HepG2 (cell line): ENCODE results near the gene KLF6. TPM values are rescaled to one million over a fixed set of nuclear protein-coding genes. Genes with fewer than 3 reads are reported as not detected.
A peak's percentile ranks its signal among the peaks of the same experiment; 100 is the strongest.

ENCODE experiments used
- DNMT1 ChIP-seq: sonication (generic); formaldehyde crosslinking; IDR thresholded peaks from 2 replicates; pipeline ENCODE4 v1.5.1; 2020; ENCODE audit warnings: mild to moderate bottlenecking, missing genetic modification reagents
- EED ChIP-seq: sonication (generic); formaldehyde crosslinking; IDR thresholded peaks from 2 replicates; pipeline ENCODE4 v1.5.0; 2020; ENCODE audit warnings: mild to moderate bottlenecking, missing genetic modification reagents
- ERF ChIP-seq: IDR thresholded peaks from 2 replicates; pipeline ENCODE4 v1.6.1; 2018; ENCODE audit warnings: missing biosample characterization, missing genetic modification reagents
- HES4 ChIP-seq: sonication (generic); formaldehyde crosslinking; IDR thresholded peaks from 2 replicates; pipeline ENCODE4 v1.9.0; 2021; ENCODE audit warnings: mild to moderate bottlenecking, missing genetic modification reagents, borderline replicate concordance
- MEIS1 ChIP-seq: sonication (generic); formaldehyde crosslinking; IDR thresholded peaks from 2 replicates; pipeline ENCODE4 v1.9.0; 2021; ENCODE audit warnings: mild to moderate bottlenecking, missing genetic modification reagents, moderate library complexity, borderline replicate concordance
- PHF21A ChIP-seq: sonication (generic); formaldehyde crosslinking; IDR thresholded peaks from 2 replicates; pipeline ENCODE4 v1.5.0; 2020; ENCODE audit warnings: mild to moderate bottlenecking, missing genetic modification reagents
- PHF8 ChIP-seq: sonication (generic); formaldehyde crosslinking; IDR thresholded peaks from 2 replicates; pipeline ENCODE4 v1.5.0; 2020; ENCODE audit warnings: missing genetic modification reagents
- REL ChIP-seq: sonication (generic); formaldehyde crosslinking; conservative IDR thresholded peaks from 2 replicates; pipeline ENCODE4 v1.8.0; 2022; ENCODE audit warnings: mild to moderate bottlenecking, missing genetic modification reagents, moderate library complexity
- RXRB ChIP-seq: IDR thresholded peaks from 2 replicates; pipeline ENCODE4 v1.6.1; 2016; ENCODE audit warnings: borderline replicate concordance, missing genetic modification reagents, missing compliant biosample characterization
- SP5 ChIP-seq: IDR thresholded peaks from 2 replicates; pipeline ENCODE4 v1.6.1; 2016; ENCODE audit warnings: low read depth, borderline replicate concordance
- SSRP1 ChIP-seq: IDR thresholded peaks from 2 replicates; pipeline ENCODE4 v1.6.1; 2016; ENCODE audit warnings: control low read depth
- THYN1 ChIP-seq: sonication (generic); formaldehyde crosslinking; IDR thresholded peaks from 2 replicates; pipeline ENCODE4 v1.8.1; 2023; ENCODE audit warnings: low read depth, mild to moderate bottlenecking, moderate library complexity, missing genetic modification reagents, borderline replicate concordance
- ZFP41 ChIP-seq: sonication (generic); formaldehyde crosslinking; IDR thresholded peaks from 2 replicates; pipeline ENCODE4 v1.4.0; 2020; ENCODE audit warnings: mild to moderate bottlenecking, missing genetic modification reagents, borderline replicate concordance
- ZIK1 ChIP-seq: sonication (generic); formaldehyde crosslinking; IDR thresholded peaks from 2 replicates; pipeline ENCODE4 v1.5.0; 2020; ENCODE audit warnings: mild to moderate bottlenecking, low read depth, missing genetic modification reagents, borderline replicate concordance
- ZNF33A ChIP-seq: sonication (generic); formaldehyde crosslinking; IDR thresholded peaks from 2 replicates; pipeline ENCODE4 v1.5.1; 2020; ENCODE audit warnings: missing genetic modification reagents, mild to moderate bottlenecking, moderate library complexity, borderline replicate concordance
- ZNF552 ChIP-seq: sonication (generic); formaldehyde crosslinking; IDR thresholded peaks from 2 replicates; pipeline ENCODE4 v1.9.0; 2022; ENCODE audit warnings: missing genetic modification reagents, mild to moderate bottlenecking, borderline replicate concordance
- ZNF558 ChIP-seq: sonication (generic); formaldehyde crosslinking; IDR thresholded peaks from 2 replicates; pipeline ENCODE4 v1.9.0; 2022; ENCODE audit warnings: mild to moderate bottlenecking, missing genetic modification reagents, borderline replicate concordance
- ZNF570 ChIP-seq: sonication (generic); formaldehyde crosslinking; IDR thresholded peaks from 2 replicates; pipeline ENCODE4 v1.4.0; 2020; ENCODE audit warnings: mild to moderate bottlenecking, missing genetic modification reagents, borderline replicate concordance
- ZNF792 ChIP-seq: IDR thresholded peaks from 2 replicates; pipeline ENCODE4 v1.6.1; 2016
- ZNF841 ChIP-seq: sonication (generic); formaldehyde crosslinking; IDR thresholded peaks from 2 replicates; pipeline ENCODE4 v1.8.1; 2023; ENCODE audit warnings: missing genetic modification reagents, borderline replicate concordance
- polyA plus RNA-seq, 8 experiments: library from polyadenylated mRNA; depleted of rRNA in 3 of 8; stranded (reverse) in 7 of 8; unstranded in 1 of 8; fragments of >200 nt; fragmentation: Illumina TruSeq in 4 of 8; extraction: Trizol in 4 of 8; gene quantifications; 2 replicates each; pipeline versions ENCODE4 v1.2.1 to v1.2.3, GENCODE V29; 2011 to 2016; ENCODE audit warnings: low read depth in 4 of 8, missing spikeins in 1 of 8, mixed read lengths in 1 of 8; ENCODE audit not compliant: insufficient read depth in 1 of 8
- total RNA-seq, 5 experiments: library from RNA; depleted of rRNA; stranded (reverse); fragments of >200 nt; fragmentation: Illumina TruSeq; extraction: Trizol; gene quantifications; 2 replicates each; pipeline ENCODE4 v1.2.3, GENCODE V29; 2016; ENCODE audit warnings: low read depth in 1 of 5
- TF ChIP-seq, protein P1 (sequence below): sonication (generic); formaldehyde crosslinking; IDR thresholded peaks from 2 replicates; pipeline ENCODE4 v1.4.0; 2020; ENCODE audit warnings: mild to moderate bottlenecking, missing genetic modification reagents
- TF ChIP-seq, protein P2 (sequence below), 2 experiments: fragments of 450-650 bp in 1 of 2; sonication (generic) in 1 of 2; formaldehyde crosslinking; IDR thresholded peaks; 2 replicates each; pipeline versions ENCODE4 v1.5.0 to v1.8.0; 2020 to 2022; ENCODE audit warnings: mild to moderate bottlenecking in 1 of 2, missing genetic modification reagents in 1 of 2
- TF ChIP-seq, protein P3 (sequence below): sonication (generic); formaldehyde crosslinking; IDR thresholded peaks from 2 replicates; pipeline ENCODE4 v1.4.0; 2020; ENCODE audit warnings: missing genetic modification reagents

The KLF6 gene
- total and polyA plus RNA-seq, 2 of the 13 experiments (the other 11 are each of a cell fraction or from before 2014, with no cell fraction given): 27.0 to 71.9 TPM

DNA sequence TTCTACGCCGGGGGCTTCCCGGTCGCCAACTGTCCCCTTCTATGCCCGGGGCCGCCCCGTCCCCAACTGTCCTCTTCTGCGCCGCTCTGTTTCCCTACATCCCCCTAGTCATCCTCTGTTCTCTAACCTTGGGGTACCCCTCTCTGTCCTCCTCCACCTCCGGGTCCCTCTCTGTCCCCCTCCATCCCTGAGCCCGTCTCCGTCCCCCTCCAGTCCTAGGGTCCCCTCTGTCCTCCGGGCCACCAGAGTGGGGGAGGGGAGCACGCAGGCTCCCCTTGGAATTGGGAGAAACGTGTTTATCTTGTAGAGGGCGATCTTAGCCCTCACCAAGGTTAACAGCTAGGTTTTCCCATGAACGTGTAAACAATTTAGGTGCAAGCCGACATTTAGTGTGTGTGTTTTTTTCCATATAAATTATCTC lies 852 bp upstream of the KLF6 start (continued):
- TF ChIP-seq, protein P1, sequence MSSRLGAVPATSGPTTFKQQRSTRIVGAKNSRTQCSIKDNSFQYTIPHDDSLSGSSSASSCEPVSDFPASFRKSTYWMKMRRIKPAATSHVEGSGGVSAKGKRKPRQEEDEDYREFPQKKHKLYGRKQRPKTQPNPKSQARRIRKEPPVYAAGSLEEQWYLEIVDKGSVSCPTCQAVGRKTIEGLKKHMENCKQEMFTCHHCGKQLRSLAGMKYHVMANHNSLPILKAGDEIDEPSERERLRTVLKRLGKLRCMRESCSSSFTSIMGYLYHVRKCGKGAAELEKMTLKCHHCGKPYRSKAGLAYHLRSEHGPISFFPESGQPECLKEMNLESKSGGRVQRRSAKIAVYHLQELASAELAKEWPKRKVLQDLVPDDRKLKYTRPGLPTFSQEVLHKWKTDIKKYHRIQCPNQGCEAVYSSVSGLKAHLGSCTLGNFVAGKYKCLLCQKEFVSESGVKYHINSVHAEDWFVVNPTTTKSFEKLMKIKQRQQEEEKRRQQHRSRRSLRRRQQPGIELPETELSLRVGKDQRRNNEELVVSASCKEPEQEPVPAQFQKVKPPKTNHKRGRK (CRISPR knock-in tag): no peak
- TF ChIP-seq PHF21A (no peak), ZNF558 (CRISPR knock-in tag) (no peak; the same call in 1 of the 2 replicates), SSRP1 (CRISPR knock-in tag) (peak; percentile 99), PHF8 (CRISPR knock-in tag) (peak; percentile 25; the same call in 1 of the 2 replicates), ERF (no peak), ZNF570 (CRISPR knock-in tag) (0 out of 2 replicates have a peak, but pooled peaks have one; percentile 3), ZNF792 (no peak), ZNF841 (CRISPR knock-in tag) (no peak), ZNF33A (CRISPR knock-in tag) (no peak), REL (CRISPR knock-in tag) (no peak), DNMT1 (CRISPR knock-in tag) (no peak), ZNF552 (CRISPR knock-in tag) (no peak), RXRB (peak; percentile 18; the same call in 1 of the 2 replicates), HES4 (CRISPR knock-in tag) (no peak), ZFP41 (CRISPR knock-in tag) (no peak), EED (CRISPR knock-in tag) (no peak), ZIK1 (CRISPR knock-in tag) (no peak), THYN1 (CRISPR knock-in tag) (no peak), SP5 (CRISPR knock-in tag) (0 out of 2 replicates have a peak, but pooled peaks have one; percentile 27), MEIS1 (CRISPR knock-in tag) (0 out of 2 replicates have a peak, but pooled peaks have one; percentile 9)
- TF ChIP-seq, protein P2, sequence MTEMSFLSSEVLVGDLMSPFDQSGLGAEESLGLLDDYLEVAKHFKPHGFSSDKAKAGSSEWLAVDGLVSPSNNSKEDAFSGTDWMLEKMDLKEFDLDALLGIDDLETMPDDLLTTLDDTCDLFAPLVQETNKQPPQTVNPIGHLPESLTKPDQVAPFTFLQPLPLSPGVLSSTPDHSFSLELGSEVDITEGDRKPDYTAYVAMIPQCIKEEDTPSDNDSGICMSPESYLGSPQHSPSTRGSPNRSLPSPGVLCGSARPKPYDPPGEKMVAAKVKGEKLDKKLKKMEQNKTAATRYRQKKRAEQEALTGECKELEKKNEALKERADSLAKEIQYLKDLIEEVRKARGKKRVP (CRISPR knock-in tag; IDR thresholded peaks at IDR 0.05): 0 out of 4 replicates have a peak, but pooled peaks of 1 of the 2 experiments have one; percentile 1
- TF ChIP-seq, protein P3, sequence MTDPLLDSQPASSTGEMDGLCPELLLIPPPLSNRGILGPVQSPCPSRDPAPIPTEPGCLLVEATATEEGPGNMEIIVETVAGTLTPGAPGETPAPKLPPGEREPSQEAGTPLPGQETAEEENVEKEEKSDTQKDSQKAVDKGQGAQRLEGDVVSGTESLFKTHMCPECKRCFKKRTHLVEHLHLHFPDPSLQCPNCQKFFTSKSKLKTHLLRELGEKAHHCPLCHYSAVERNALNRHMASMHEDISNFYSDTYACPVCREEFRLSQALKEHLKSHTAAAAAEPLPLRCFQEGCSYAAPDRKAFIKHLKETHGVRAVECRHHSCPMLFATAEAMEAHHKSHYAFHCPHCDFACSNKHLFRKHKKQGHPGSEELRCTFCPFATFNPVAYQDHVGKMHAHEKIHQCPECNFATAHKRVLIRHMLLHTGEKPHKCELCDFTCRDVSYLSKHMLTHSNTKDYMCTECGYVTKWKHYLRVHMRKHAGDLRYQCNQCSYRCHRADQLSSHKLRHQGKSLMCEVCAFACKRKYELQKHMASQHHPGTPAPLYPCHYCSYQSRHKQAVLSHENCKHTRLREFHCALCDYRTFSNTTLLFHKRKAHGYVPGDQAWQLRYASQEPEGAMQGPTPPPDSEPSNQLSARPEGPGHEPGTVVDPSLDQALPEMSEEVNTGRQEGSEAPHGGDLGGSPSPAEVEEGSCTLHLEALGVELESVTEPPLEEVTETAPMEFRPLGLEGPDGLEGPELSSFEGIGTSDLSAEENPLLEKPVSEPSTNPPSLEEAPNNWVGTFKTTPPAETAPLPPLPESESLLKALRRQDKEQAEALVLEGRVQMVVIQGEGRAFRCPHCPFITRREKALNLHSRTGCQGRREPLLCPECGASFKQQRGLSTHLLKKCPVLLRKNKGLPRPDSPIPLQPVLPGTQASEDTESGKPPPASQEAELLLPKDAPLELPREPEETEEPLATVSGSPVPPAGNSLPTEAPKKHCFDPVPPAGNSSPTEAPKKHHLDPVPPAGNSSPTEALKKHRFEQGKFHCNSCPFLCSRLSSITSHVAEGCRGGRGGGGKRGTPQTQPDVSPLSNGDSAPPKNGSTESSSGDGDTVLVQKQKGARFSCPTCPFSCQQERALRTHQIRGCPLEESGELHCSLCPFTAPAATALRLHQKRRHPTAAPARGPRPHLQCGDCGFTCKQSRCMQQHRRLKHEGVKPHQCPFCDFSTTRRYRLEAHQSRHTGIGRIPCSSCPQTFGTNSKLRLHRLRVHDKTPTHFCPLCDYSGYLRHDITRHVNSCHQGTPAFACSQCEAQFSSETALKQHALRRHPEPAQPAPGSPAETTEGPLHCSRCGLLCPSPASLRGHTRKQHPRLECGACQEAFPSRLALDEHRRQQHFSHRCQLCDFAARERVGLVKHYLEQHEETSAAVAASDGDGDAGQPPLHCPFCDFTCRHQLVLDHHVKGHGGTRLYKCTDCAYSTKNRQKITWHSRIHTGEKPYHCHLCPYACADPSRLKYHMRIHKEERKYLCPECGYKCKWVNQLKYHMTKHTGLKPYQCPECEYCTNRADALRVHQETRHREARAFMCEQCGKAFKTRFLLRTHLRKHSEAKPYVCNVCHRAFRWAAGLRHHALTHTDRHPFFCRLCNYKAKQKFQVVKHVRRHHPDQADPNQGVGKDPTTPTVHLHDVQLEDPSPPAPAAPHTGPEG (CRISPR knock-in tag): no peak
